ENCODE results near the gene ALG2. TPM values are rescaled to one million over a fixed set of nuclear protein-coding genes. Genes with fewer than 3 reads are reported as not detected.

ALG2 gene
- total and polyA plus RNA-seq, 4 donors = 26.1 to 44.4 (median 37.1) TPM

- 30 to 56% methylated on average over 3 of the region's 3 CpGs for WGBS, 2 donors
- ATAC-seq (ENCODE audit: insufficient read depth, low FRiP score) = no peak
- no peak for TF ChIP-seq CTCF (IDR thresholded peaks at IDR 0.05; ENCODE audit: control extremely low read depth, extremely low read depth)
These were observed 54.0 kb downstream of the ALG2 start for GRCh38 chr9:99167694-99168093.

GRCh38 chr9:99167119-99167518 is 54.6 kb downstream of the ALG2 start:
- Histone ChIP-seq H3K4me3 (no peak overlapping the region), H3K27ac (ENCODE audit: low read depth in 1 of 2, low read length in 1 of 2) (no peak overlapping the region), H3K9me3 (ENCODE audit: control insufficient read depth in 4 of 4, insufficient read depth in 3 of 4, low read length in 3 of 4) (no peaks in the 10 kb centered on the region), H3K27me3 (ENCODE audit: control insufficient read depth in 3 of 3, insufficient read depth in 3 of 3, low read length in 2 of 3) (peaks cover 0 to 2% (median 0%) of the 10 kb centered on the region in 3 donors), H3K9ac (ENCODE audit: insufficient read depth in 1 of 2, low read length in 2 of 2) (no peak overlapping the region), H3K4me1 (ENCODE audit: control insufficient read depth in 5 of 5, insufficient read depth in 5 of 5, low read length in 5 of 5) (no peaks in the 10 kb centered on the region), H3K36me3 (ENCODE audit: control insufficient read depth in 4 of 4, insufficient read depth in 4 of 4, low read length in 4 of 4) (no peaks in the 10 kb centered on the region)
- TF ChIP-seq CTCF (IDR thresholded peaks at IDR 0.05; ENCODE audit: control extremely low read depth, extremely low read depth) = no peak
- DNase-seq (no peak), ATAC-seq (ENCODE audit: insufficient read depth, low FRiP score) (no peak)
- WGBS, 2 donors = 80 to 87% methylated on average over 4 of the region's 4 CpGs

More at GRCh38 chr9:99167694-99168093, 54.0 kb downstream of the ALG2 start:
- H3K27me3 ChIP-seq (ENCODE audit: control insufficient read depth in 3 of 3, insufficient read depth in 3 of 3, low read length in 2 of 3) = peaks cover 0 to 2% (median 0%) of the 10 kb centered on the region in 3 donors
- no peak for DNase-seq
- H3K36me3 ChIP-seq (ENCODE audit: control insufficient read depth in 4 of 4, insufficient read depth in 4 of 4, low read length in 4 of 4) = no peaks in the 10 kb centered on the region
- no peak overlapping the region for H3K4me3 ChIP-seq
- no peaks in the 10 kb centered on the region for H3K9me3 ChIP-seq (ENCODE audit: control insufficient read depth in 4 of 4, insufficient read depth in 3 of 4, low read length in 3 of 4)
- no peak overlapping the region for H3K27ac ChIP-seq (ENCODE audit: low read depth in 1 of 2, low read length in 1 of 2)
- no peaks in the 10 kb centered on the region for H3K4me1 ChIP-seq (ENCODE audit: control insufficient read depth in 5 of 5, insufficient read depth in 5 of 5, low read length in 5 of 5)
- H3K9ac ChIP-seq (ENCODE audit: insufficient read depth in 1 of 2, low read length in 2 of 2) = no peak overlapping the region

Small RNA genes lying within 50 kb of the gene (small RNA-seq; reads per million reads assigned to genes)
- not detected for gene RN7SL794P (ENCODE audit: low replicate concordance)

Other genes starting within 250 kb of the ALG2 start
- 10 to 100 TPM; 43.1 to 73.2 TPM for gene TGFBR1, start 116.8 kb downstream of the ALG2 start, total RNA-seq
- 10 to 100 TPM; 14.2 to 14.7 TPM for gene TGFBR1, start 116.8 kb downstream of the ALG2 start, polyA plus RNA-seq
- 100 to 1,000 TPM in 1 of 2 donors, 10 to 100 TPM in 1; 35.9 to 198 TPM for gene SEC61B, start 340 bp upstream of the ALG2 start, total RNA-seq
- gene SEC61B, start 340 bp upstream of the ALG2 start, polyA plus RNA-seq = 100 to 1,000 TPM; 336 to 516 TPM